ENCODE data around the gene CBX1. TPM values are rescaled to one million over a fixed set of nuclear protein-coding genes. Genes with fewer than 3 reads are reported as not detected.
A peak's percentile ranks its signal among the peaks of the same experiment; 100 is the strongest.

The CBX1 gene
- total RNA-seq, 4 donors from 2014 or later, result 18.4 to 27.5 (median 22.3) TPM

DNA sequence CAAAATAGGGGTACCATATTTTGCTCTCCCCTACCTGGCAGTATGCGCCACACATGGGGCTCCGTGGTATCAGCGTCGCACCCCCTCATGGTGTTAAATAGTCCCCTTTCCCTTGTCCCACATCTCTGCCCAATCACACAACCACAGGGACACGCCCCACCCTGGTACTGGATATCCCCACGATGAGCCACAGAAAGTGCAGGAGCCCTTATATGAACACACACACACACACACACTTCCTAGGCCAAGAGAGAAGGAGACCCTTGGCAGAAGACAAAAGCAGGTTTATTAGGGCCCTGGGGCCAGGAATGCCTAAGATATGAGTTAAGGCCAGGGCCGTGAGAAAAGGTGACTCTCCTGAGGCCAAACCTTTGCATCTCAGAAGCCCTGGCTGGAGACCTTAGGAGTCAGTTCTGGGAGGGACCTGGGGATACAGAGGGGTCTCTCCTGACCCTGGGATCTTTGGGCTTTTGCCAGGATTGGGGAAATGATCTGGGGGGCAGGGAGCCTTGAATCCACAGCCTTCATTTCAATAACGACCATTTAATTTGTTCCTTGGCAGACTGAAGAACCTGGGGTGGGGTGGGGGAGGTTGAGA is 75.3 kb downstream of the CBX1 start:
- WGBS, result 9% methylated on average over 8 of the region's 8 CpGs
- H3K36me3 ChIP-seq, result no peaks in the 10 kb centered on the region
- TF ChIP-seq EP300 (IDR thresholded peaks at IDR 0.05), result no peak
- TF ChIP-seq, protein P1, sequence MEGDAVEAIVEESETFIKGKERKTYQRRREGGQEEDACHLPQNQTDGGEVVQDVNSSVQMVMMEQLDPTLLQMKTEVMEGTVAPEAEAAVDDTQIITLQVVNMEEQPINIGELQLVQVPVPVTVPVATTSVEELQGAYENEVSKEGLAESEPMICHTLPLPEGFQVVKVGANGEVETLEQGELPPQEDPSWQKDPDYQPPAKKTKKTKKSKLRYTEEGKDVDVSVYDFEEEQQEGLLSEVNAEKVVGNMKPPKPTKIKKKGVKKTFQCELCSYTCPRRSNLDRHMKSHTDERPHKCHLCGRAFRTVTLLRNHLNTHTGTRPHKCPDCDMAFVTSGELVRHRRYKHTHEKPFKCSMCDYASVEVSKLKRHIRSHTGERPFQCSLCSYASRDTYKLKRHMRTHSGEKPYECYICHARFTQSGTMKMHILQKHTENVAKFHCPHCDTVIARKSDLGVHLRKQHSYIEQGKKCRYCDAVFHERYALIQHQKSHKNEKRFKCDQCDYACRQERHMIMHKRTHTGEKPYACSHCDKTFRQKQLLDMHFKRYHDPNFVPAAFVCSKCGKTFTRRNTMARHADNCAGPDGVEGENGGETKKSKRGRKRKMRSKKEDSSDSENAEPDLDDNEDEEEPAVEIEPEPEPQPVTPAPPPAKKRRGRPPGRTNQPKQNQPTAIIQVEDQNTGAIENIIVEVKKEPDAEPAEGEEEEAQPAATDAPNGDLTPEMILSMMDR (IDR thresholded peaks at IDR 0.05), result no peak
- TF ChIP-seq POLR2A (IDR thresholded peaks at IDR 0.05), result no peak
- no peak for TF ChIP-seq POLR2AphosphoS5 (IDR thresholded peaks at IDR 0.05)
- no peaks in the 10 kb centered on the region for H3K27me3 ChIP-seq
- H3K4me1 ChIP-seq, result peaks cover 63% of the 10 kb centered on the region
- no peaks in the 10 kb centered on the region for H3K9me3 ChIP-seq
- peak overlapping the region; percentile 51 for H3K4me3 ChIP-seq
- H3K27ac ChIP-seq, result peak overlapping the region; percentile 80
- DNase-seq (ENCODE audit: low spot score in 2 of 2), result no peak

DNA sequence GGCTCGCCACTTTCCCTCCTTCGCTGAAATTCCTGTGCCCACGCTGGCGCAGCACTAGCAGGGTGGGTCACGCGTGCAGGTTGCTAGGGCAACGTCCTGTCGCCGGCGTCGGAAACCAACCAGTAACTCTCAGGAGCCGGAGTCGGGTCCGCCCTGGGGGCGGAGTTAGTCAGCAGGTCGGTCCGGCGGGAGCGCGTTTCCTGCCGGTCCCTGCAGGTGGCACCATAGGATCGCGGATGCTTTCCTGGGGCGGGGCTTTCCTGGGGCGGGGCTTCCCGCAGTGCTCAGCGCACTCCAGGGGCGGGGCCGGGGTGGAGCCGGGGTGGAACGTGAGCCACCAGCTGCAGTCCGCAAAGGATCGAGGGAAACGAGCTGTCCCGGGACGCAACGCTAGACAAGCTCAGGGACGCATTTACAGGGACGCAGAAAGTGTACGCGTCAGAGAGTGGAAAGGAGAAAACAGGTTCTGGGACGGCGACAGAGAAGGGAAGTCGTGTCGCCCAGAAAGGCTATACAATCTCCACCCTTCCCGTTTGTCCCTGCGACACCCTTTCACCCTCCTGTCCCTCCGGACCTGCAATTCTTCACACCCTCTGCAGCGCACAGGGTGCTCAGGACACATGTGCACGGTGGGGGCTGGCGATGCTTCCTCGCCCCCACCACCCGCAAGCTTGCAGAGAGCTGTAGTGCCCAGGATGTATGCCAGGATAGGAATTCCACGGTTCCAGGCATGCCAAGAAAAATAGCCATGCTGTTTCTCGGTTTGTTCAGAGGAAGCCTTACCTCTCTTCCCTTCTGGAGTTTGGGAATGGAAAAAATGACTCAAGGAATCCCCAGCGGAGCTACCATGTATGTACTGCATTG is 76.0 kb downstream of the CBX1 start:
- peaks cover 55% of the 10 kb centered on the region for H3K4me1 ChIP-seq
- peak overlapping the region; percentile 80 for H3K27ac ChIP-seq
- peak overlapping the region; percentile 51 for H3K4me3 ChIP-seq
- H3K9me3 ChIP-seq, result no peaks in the 10 kb centered on the region
- peak; percentile 99 for DNase-seq (ENCODE audit: low spot score in 2 of 2)
- no peaks in the 10 kb centered on the region for H3K27me3 ChIP-seq
- no peaks in the 10 kb centered on the region for H3K36me3 ChIP-seq
- TF ChIP-seq, protein P1 (IDR thresholded peaks at IDR 0.05), result peak; percentile 82 to 91
- TF ChIP-seq POLR2AphosphoS5 (IDR thresholded peaks at IDR 0.05) (peak in 1 of 3 donors; percentile 14), POLR2A (IDR thresholded peaks at IDR 0.05) (no peak)
- under 1% methylated on average over 46 of the region's 56 CpGs for WGBS

DNA sequence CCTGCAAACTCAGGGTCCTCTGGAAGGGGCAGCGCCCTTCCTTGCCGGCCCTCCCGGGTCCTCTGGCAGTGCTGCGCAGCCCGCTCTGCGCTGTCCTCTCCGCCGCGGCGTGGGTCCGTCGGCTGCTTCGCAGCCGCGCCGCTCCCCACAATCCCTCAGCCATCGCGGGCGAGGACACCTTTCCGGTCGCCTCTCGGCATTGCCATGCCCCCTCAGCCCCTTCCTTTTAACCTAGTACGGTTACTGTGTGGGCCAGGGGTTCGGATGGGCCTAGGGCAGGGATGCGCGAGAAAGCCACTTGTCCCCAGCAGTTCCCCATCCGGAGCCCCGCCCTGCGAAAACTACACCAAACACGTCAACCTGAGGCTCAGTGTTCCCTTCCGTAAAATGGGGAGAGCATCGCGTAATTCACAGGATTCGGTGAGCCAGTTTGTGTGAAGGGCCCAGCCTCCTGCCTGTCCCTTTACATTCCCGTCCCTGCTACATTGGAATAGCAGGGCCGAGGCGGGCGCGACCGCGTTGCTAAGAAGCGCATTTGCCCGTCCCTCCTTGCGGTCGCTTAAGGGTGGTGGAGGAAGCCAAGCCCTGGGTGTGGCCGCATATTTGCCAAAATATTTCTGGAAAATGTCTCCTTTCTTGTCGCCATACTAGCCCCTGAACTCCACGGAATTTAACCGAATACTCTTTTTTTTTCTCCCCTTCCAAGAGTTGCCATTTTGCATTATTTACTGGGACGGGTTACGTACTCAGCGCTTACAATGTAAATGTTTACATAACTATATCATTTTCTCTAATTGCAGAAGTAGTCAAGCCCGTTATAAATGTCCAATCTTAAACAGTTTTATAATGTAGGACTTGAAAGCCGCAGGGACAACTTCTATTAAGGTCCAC is 76.9 kb downstream of the CBX1 start:
- TF ChIP-seq POLR2AphosphoS5 (IDR thresholded peaks at IDR 0.05) (no peak), EP300 (IDR thresholded peaks at IDR 0.05) (no peak), POLR2A (IDR thresholded peaks at IDR 0.05) (no peak)
- TF ChIP-seq, protein P1 (IDR thresholded peaks at IDR 0.05), result no peak
- under 1% methylated on average over 40 of the region's 54 CpGs for WGBS
- DNase-seq (ENCODE audit: low spot score in 2 of 2), result peak; percentile 75 to 84
- H3K4me1 ChIP-seq, result peaks cover 53% of the 10 kb centered on the region
- no peaks in the 10 kb centered on the region for H3K36me3 ChIP-seq
- H3K27ac ChIP-seq, result peak overlapping the region; percentile 55
- no peaks in the 10 kb centered on the region for H3K9me3 ChIP-seq
- H3K27me3 ChIP-seq, result no peaks in the 10 kb centered on the region
- peak overlapping the region; percentile 51 for H3K4me3 ChIP-seq

GRCh38 chr17:48023400-48024148 is 77.7 kb downstream of the CBX1 start:
- Histone ChIP-seq H3K4me3 (peak overlapping the region; percentile 51), H3K4me1 (peaks cover 53% of the 10 kb centered on the region), H3K36me3 (no peaks in the 10 kb centered on the region), H3K27me3 (no peaks in the 10 kb centered on the region), H3K9me3 (no peaks in the 10 kb centered on the region), H3K27ac (peak overlapping the region; percentile 55)
- WGBS, result 2% methylated on average over 19 of the region's 54 CpGs
- TF ChIP-seq, protein P1 (IDR thresholded peaks at IDR 0.05), result peak in 1 of 2 donors; percentile 35
- TF ChIP-seq EP300 (IDR thresholded peaks at IDR 0.05) (no peak), POLR2A (IDR thresholded peaks at IDR 0.05) (no peak)
- peak; percentile 86 to 88 for DNase-seq (ENCODE audit: low spot score in 2 of 2)

Measured in suprapubic skin (tissue), 4 donors.